Uterus (tissue), 4 donors: Measurements from ENCODE around the gene ABCC11. TPM values are rescaled to one million over a fixed set of nuclear protein-coding genes. Genes with fewer than 3 reads are reported as not detected.

Source experiments
- DNase-seq, 2 donors: peaks; one replicate each; pipeline ENCODE4 v3.0.0-alpha.2; 2019 to 2020
- H3K27ac ChIP-seq, 2 donors: fragments of 200-600 bp; sonication (generic); 1 replicate in 1 of 2; 2 replicates in 1 of 2; pipeline ENCODE4 v1.5.1; 2016 to 2018
- H3K27me3 ChIP-seq, 2 donors: fragments of 200-600 bp; sonication (generic); one replicate each; pipeline ENCODE4 v1.5.1; 2018 to 2019; ENCODE audit warnings: control low read depth in 1 of 2
- H3K36me3 ChIP-seq, 2 donors: fragments of 200-600 bp; sonication (generic); one replicate each; pipeline ENCODE4 v1.5.1; 2019; ENCODE audit warnings: control low read depth in 1 of 2
- H3K4me1 ChIP-seq, 2 donors: fragments of 200-600 bp; sonication (generic); one replicate each; pipeline ENCODE4 v1.5.1; 2018 to 2019; ENCODE audit warnings: control low read depth in 1 of 2
- H3K4me3 ChIP-seq, 2 donors: fragments of 200-600 bp; sonication (generic); 1 replicate in 1 of 2; 2 replicates in 1 of 2; pipeline ENCODE4 v1.5.1; 2018 to 2019; ENCODE audit warnings: mild to moderate bottlenecking in 1 of 2
- H3K9me3 ChIP-seq, 2 donors: fragments of 200-600 bp; sonication (generic); one replicate each; pipeline ENCODE4 v1.5.1; 2019; ENCODE audit warnings: control low read depth in 1 of 2
- CTCF ChIP-seq, 4 experiments: fragments of 200-600 bp in 2 of 4; fragments of 450-650 bp in 2 of 4; sonication (generic) in 2 of 4; IDR thresholded peaks; one replicate each; pipeline ENCODE4 v1.5.1; 2016 to 2019; ENCODE audit warnings: antibody characterized with exemption in 4 of 4, mild to moderate bottlenecking in 2 of 4, moderate library complexity in 1 of 4
- POLR2A ChIP-seq, 2 donors: fragments of 450-650 bp; IDR thresholded peaks; one replicate each; pipeline ENCODE4 v1.6.1; 2016; ENCODE audit warnings: antibody characterized with exemption in 2 of 2, mild to moderate bottlenecking in 1 of 2, moderate library complexity in 1 of 2
- intact Hi-C: fragments of 100-400 bp; cut with DNase I; formaldehyde crosslinking; loops from one replicate; pipeline ENCODE4 v1.15.1; 2023; ENCODE audit warnings: low total_unique reads
- total RNA-seq, 4 donors: library from RNA; depleted of rRNA in 3 of 4; stranded (reverse); fragments of >200 nt in 3 of 4; gene quantifications; one replicate each; pipeline versions ENCODE4 v1.1.0 to v1.2.4, GENCODE V29; 2014 to 2023
- donor health status: DM: yes; HTN: yes; CAD: no.

The ABCC11 gene
- total RNA-seq = under 1 TPM in 1 of 4 donors, not detected in 3; 0.48 TPM

- Histone ChIP-seq H3K4me1 (peaks cover 14 to 18% of the 10 kb centered on the region in 2 donors), H3K27me3 (no peaks in the 10 kb centered on the region), H3K9me3 (no peaks in the 10 kb centered on the region), H3K36me3 (no peaks in the 10 kb centered on the region), H3K27ac (no peak within 1 kb of the TSS), H3K4me3 (no peak within 1 kb of the TSS)
- DNase-seq = no peak
- TF ChIP-seq POLR2A (IDR thresholded peaks at IDR 0.05) = no peak
- TF ChIP-seq CTCF (IDR thresholded peaks at IDR 0.05) = no peak
- intact Hi-C loops = no loop called here
Observed at GRCh38 chr16:48247311-48247710, at the start of gene ABCC11. ABCC11 (minus strand) TSS chr16:48247539; CDS start chr16:48231921, 15,618 bp downstream.

DNA sequence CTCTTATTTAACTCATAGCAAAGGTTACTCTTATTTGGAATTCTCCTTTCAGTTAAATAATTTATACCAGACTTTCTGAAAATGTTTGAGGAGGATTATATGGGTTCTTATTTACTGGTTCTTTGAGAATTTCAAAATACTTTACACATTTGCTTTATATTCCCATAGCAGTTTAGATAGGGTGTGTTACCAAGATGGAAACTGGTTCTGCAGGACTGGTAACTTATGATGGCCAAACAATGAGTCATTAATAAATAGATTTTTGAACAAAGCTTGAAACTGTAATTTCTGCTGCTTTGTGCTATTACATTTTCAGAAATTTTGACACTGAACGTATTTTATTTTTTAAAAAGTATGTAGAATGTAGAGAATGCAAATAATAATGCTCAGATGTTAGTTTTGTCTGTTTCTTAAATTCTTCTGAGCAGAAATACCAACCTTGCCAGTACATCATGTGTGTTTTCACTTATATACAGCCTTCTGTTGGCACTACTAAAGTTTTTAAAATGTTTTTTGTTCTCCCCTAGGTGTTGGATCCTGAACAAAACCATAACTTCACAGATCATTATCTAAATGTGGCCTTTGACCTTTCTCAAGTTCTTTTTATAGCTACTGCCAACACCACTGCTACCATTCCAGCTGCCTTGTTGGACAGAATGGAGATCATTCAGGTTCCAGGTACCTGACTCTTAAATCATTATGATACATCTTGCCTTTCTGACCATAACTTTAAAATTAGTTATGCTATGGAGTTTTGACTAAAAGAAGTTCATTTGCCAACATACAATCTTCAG, 48.3 kb upstream of the ABCC11 start:
- no peaks in the 10 kb centered on the region for H3K36me3 ChIP-seq
- H3K9me3 ChIP-seq = no peaks in the 10 kb centered on the region
- DNase-seq = no peak
- H3K4me1 ChIP-seq = no peaks in the 10 kb centered on the region
- no peaks in the 10 kb centered on the region for H3K27me3 ChIP-seq
- no peak overlapping the region for H3K4me3 ChIP-seq
- intact Hi-C loops = no loop called here
- TF ChIP-seq CTCF (IDR thresholded peaks at IDR 0.05) (no peak), POLR2A (IDR thresholded peaks at IDR 0.05) (no peak)
- H3K27ac ChIP-seq = no peak overlapping the region

- Histone ChIP-seq H3K9me3 (no peaks in the 10 kb centered on the region), H3K4me3 (no peak overlapping the region), H3K27me3 (no peaks in the 10 kb centered on the region), H3K27ac (no peak overlapping the region), H3K4me1 (no peaks in the 10 kb centered on the region), H3K36me3 (no peaks in the 10 kb centered on the region)
- TF ChIP-seq POLR2A (IDR thresholded peaks at IDR 0.05) (no peak), CTCF (IDR thresholded peaks at IDR 0.05) (no peak)
- DNase-seq = no peak
- intact Hi-C loops = no loop called here
Observed at GRCh38 chr16:48294724-48295123, 47.4 kb upstream of the ABCC11 start.

DNA sequence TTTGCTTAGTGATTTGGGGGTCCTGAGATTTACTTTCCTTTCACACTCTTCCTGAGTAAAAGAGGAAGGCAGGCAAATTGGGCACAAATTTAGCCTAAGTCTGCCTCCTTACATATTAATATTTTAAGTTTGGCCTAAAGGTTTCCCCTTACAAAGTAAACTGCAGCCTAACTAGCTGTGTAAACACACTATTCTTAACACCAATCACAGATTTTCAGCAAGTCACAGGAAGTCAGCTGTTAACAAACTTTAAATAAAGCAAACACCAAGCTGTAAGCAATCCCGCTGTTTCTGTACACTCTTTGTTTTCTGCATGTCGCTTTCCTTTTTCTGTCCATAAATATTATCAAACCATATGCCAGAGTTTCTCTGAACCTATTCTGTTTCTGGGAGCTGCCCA, 45.1 kb upstream of the ABCC11 start:
- intact Hi-C loops = no loop called here
- no peaks in the 10 kb centered on the region for H3K27me3 ChIP-seq
- no peak overlapping the region for H3K4me3 ChIP-seq
- H3K9me3 ChIP-seq = no peaks in the 10 kb centered on the region
- H3K36me3 ChIP-seq = no peaks in the 10 kb centered on the region
- TF ChIP-seq CTCF (IDR thresholded peaks at IDR 0.05) (no peak), POLR2A (IDR thresholded peaks at IDR 0.05) (no peak)
- H3K27ac ChIP-seq = no peak overlapping the region
- H3K4me1 ChIP-seq = no peaks in the 10 kb centered on the region
- DNase-seq = no peak

DNA sequence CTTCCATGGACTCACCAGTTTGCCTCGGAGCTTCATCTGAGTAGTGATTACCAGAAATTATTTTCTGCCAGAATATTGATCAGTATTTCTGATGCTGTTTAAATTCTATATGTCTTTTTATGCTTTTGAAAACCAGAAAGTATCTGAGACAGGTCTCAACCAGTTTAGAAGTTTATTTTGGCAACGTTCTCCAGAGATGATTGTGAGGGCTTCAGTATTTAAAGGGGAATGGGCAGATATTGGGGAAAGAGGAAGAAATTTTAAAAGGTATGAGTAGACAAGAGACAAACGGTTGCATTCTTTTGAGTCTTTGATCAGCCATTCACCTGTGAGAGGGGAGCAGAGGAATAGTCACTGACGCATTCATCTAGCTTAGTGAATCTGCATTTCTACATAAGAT, 44.4 kb upstream of the ABCC11 start:
- Histone ChIP-seq H3K4me1 (no peaks in the 10 kb centered on the region), H3K4me3 (no peak overlapping the region), H3K9me3 (peaks cover 0 to 6% of the 10 kb centered on the region in 2 donors), H3K27ac (no peak overlapping the region), H3K36me3 (no peaks in the 10 kb centered on the region), H3K27me3 (no peaks in the 10 kb centered on the region)
- no peak for DNase-seq
- intact Hi-C loops = no loop called here
- TF ChIP-seq CTCF (IDR thresholded peaks at IDR 0.05) (no peak), POLR2A (IDR thresholded peaks at IDR 0.05) (no peak)
